ENCODE results near the gene PRDM16.

Gene PRDM16

GRCh38 chr1:3389093-3389833, 320.3 kb downstream of the PRDM16 start:
- TF ChIP-seq EZH2phosphoT487 (IDR thresholded peaks at IDR 0.05; ENCODE audit: borderline replicate concordance) (no peak), CTCF (conservative IDR thresholded peaks at IDR 0.05; ENCODE audit: low read length) (no peak)
- H3F3A ChIP-seq (ENCODE audit: low read depth), result no peaks in the 10 kb centered on the region
- H3K9ac ChIP-seq (ENCODE audit: low read depth, low read length, poor library complexity, severe bottlenecking), result no peak overlapping the region
- no peak overlapping the region for H2AFZ ChIP-seq (ENCODE audit: low read length)
- H3K27me3 ChIP-seq (ENCODE audit: insufficient read depth, low read length, poor library complexity, severe bottlenecking), result no peaks in the 10 kb centered on the region
- no peaks in the 10 kb centered on the region for H4K20me1 ChIP-seq (ENCODE audit: insufficient read depth, low read length, poor library complexity, severe bottlenecking)
- H3K4me3 ChIP-seq (ENCODE audit: low read length, poor library complexity, severe bottlenecking), result no peak overlapping the region
- H3K9me3 ChIP-seq (ENCODE audit: insufficient read depth, low read depth, low read length), result no peaks in the 10 kb centered on the region
- H3K4me2 ChIP-seq (ENCODE audit: low read depth, low read length, poor library complexity, severe bottlenecking), result no peak overlapping the region
- no peaks in the 10 kb centered on the region for H3K79me2 ChIP-seq (ENCODE audit: insufficient read depth, low read length)
- H3K9me2 ChIP-seq (replicated peaks; ENCODE audit: low read depth, low read length), result no peaks in the 10 kb centered on the region
- no peaks in the 10 kb centered on the region; the same call in 1 of the 2 replicates for H3K36me3 ChIP-seq (ENCODE audit: insufficient read depth, low read length)
- no peaks in the 10 kb centered on the region for H3K4me1 ChIP-seq (ENCODE audit: insufficient read depth, low read length, poor library complexity, severe bottlenecking)

DNA sequence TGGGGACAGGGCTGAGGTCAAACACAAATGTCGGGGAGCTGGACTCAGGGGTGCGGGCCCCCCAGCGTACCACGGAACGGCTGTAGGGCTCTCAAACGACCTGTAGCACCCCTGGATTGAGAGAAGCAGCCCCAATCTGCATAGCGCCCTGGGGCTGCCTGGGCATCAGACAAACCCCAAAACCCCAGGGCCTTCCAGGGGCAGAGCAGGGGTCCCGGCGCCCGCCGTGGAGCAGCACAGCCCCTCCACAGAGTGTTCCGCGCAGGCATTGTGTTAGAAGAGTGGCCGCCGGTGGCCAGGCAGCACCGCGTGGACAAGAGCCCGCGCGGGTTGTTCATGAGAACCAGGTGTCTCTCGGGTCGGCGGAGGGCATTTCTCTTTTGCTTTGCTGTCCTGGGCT, 321.3 kb downstream of the PRDM16 start:
- Histone ChIP-seq H3K9ac (ENCODE audit: low read depth, low read length, poor library complexity, severe bottlenecking) (no peak overlapping the region), H2AFZ (ENCODE audit: low read length) (no peak overlapping the region), H3K27me3 (ENCODE audit: insufficient read depth, low read length, poor library complexity, severe bottlenecking) (no peaks in the 10 kb centered on the region), H3K36me3 (ENCODE audit: insufficient read depth, low read length) (no peaks in the 10 kb centered on the region; the same call in 1 of the 2 replicates), H3F3A (ENCODE audit: low read depth) (no peaks in the 10 kb centered on the region), H3K4me2 (ENCODE audit: low read depth, low read length, poor library complexity, severe bottlenecking) (no peak overlapping the region), H3K79me2 (ENCODE audit: insufficient read depth, low read length) (no peaks in the 10 kb centered on the region), H3K9me2 (replicated peaks; ENCODE audit: low read depth, low read length) (no peaks in the 10 kb centered on the region), H4K20me1 (ENCODE audit: insufficient read depth, low read length, poor library complexity, severe bottlenecking) (no peaks in the 10 kb centered on the region), H3K4me1 (ENCODE audit: insufficient read depth, low read length, poor library complexity, severe bottlenecking) (no peaks in the 10 kb centered on the region), H3K9me3 (ENCODE audit: insufficient read depth, low read depth, low read length) (no peaks in the 10 kb centered on the region), H3K4me3 (ENCODE audit: low read length, poor library complexity, severe bottlenecking) (no peak overlapping the region)
- no peak for TF ChIP-seq EZH2phosphoT487 (IDR thresholded peaks at IDR 0.05; ENCODE audit: borderline replicate concordance)
- no peak for TF ChIP-seq CTCF (conservative IDR thresholded peaks at IDR 0.05; ENCODE audit: low read length)

DNA sequence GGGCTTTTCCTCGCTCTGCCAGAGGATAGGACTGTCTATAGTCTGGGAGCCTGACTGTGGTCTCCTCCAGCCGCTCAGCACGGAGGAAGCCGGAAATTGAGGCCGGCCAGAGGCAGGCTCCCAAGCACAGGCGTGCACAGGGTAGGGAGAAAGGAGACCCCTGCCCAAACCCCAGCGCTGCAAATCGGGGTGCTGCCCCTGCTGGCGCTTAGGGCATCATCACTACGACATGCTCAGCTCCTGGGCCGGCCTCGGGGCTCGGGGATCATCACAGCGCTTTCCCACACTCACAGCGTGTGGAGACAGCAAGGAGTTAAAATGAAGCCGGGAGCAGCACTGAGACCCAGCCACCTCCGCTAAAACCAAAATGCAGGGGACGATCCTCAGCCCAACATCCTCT, 322.7 kb downstream of the PRDM16 start:
- Histone ChIP-seq H3K4me3 (ENCODE audit: low read length, poor library complexity, severe bottlenecking) (no peak overlapping the region), H3K9ac (ENCODE audit: low read depth, low read length, poor library complexity, severe bottlenecking) (no peak overlapping the region), H3K4me1 (ENCODE audit: insufficient read depth, low read length, poor library complexity, severe bottlenecking) (no peaks in the 10 kb centered on the region), H3K27me3 (ENCODE audit: insufficient read depth, low read length, poor library complexity, severe bottlenecking) (no peaks in the 10 kb centered on the region), H3K4me2 (ENCODE audit: low read depth, low read length, poor library complexity, severe bottlenecking) (no peak overlapping the region), H4K20me1 (ENCODE audit: insufficient read depth, low read length, poor library complexity, severe bottlenecking) (no peaks in the 10 kb centered on the region), H2AFZ (ENCODE audit: low read length) (no peak overlapping the region), H3K9me3 (ENCODE audit: insufficient read depth, low read depth, low read length) (no peaks in the 10 kb centered on the region), H3K36me3 (ENCODE audit: insufficient read depth, low read length) (no peaks in the 10 kb centered on the region; the same call in 1 of the 2 replicates), H3K79me2 (ENCODE audit: insufficient read depth, low read length) (no peaks in the 10 kb centered on the region), H3K9me2 (replicated peaks; ENCODE audit: low read depth, low read length) (no peaks in the 10 kb centered on the region), H3F3A (ENCODE audit: low read depth) (no peaks in the 10 kb centered on the region)
- TF ChIP-seq CTCF (conservative IDR thresholded peaks at IDR 0.05; ENCODE audit: low read length) (no peak), EZH2phosphoT487 (IDR thresholded peaks at IDR 0.05; ENCODE audit: borderline replicate concordance) (no peak)
